Dedifferentiated amniotic fluid mesenchymal stem cell (primary cell): ENCODE data around the gene ARPC1A.
"Not testable (repeated sequence)": the region's sequence is repeated elsewhere in the genome, so short reads cannot be mapped to it uniquely, and the experiment has no call there.

ENCODE experiments used
- DNase-seq: peaks from one replicate; pipeline ENCODE4 v3.0.0-alpha.2; 2016; ENCODE audit errors: extremely low spot score

ARPC1A gene

GRCh38 chr7:99369767-99370391 lies 44.2 kb downstream of the ARPC1A start:
- DNase-seq, result no peak

- DNase-seq, result no peak
Observed at GRCh38 chr7:99371376-99371920, 45.8 kb downstream of the ARPC1A start.

- no peak for DNase-seq
Observed at GRCh38 chr7:99372275-99373090, 46.8 kb downstream of the ARPC1A start.

- no peak for DNase-seq
Observed at GRCh38 chr7:99373091-99374066, 47.7 kb downstream of the ARPC1A start.

- DNase-seq, result no peak
Observed at GRCh38 chr7:99374111-99375064, 48.7 kb downstream of the ARPC1A start, which contains the start of gene ARPC1B. Gene ARPC1B (plus strand): TSS chr7:99374730. CDS start chr7:99385715, 10,985 bp downstream.

GRCh38 chr7:99375070-99375807 lies 49.5 kb downstream of the ARPC1A start:
- DNase-seq, result peak; percentile 51

- peak; percentile 91 for DNase-seq
Observed at GRCh38 chr7:99379043-99379577, 53.4 kb downstream of the ARPC1A start.

GRCh38 chr7:99379693-99380031 lies 54.0 kb downstream of the ARPC1A start:
- DNase-seq, result not testable (repeated sequence)

GRCh38 chr7:99380032-99380822 lies 54.5 kb downstream of the ARPC1A start:
- no peak for DNase-seq

- no peak for DNase-seq
Observed at GRCh38 chr7:99380823-99381663, 55.3 kb downstream of the ARPC1A start.

- no peak for DNase-seq
Observed at GRCh38 chr7:99381664-99382075, 56.0 kb downstream of the ARPC1A start.

- DNase-seq, result no peak
Observed at GRCh38 chr7:99383203-99383602, 57.5 kb downstream of the ARPC1A start.

- DNase-seq, result no peak
Observed at GRCh38 chr7:99383791-99384370, 58.2 kb downstream of the ARPC1A start.

- no peak for DNase-seq
Observed at GRCh38 chr7:99384523-99384922, 58.8 kb downstream of the ARPC1A start.

- no peak for DNase-seq
Observed at GRCh38 chr7:99385564-99385963, 59.9 kb downstream of the ARPC1A start.

GRCh38 chr7:99386584-99387238 lies 61.0 kb downstream of the ARPC1A start:
- DNase-seq, result no peak

- not testable (repeated sequence) for DNase-seq
Observed at GRCh38 chr7:99387239-99387635, 61.5 kb downstream of the ARPC1A start.
